Esophagus (tissue), 2 donors: Measurements from ENCODE around the gene CYP2D6. TPM values are rescaled to one million over a fixed set of nuclear protein-coding genes. Genes with fewer than 3 reads are reported as not detected.
"Not testable (repeated sequence)": the region's sequence is repeated elsewhere in the genome, so short reads cannot be mapped to it uniquely, and the experiment has no call there.

Experiments
- H3K27ac ChIP-seq, 2 donors: one replicate each; pipeline ENCODE4 v1.5.1; 2013; ENCODE audit warnings: low read depth in 2 of 2, mild to moderate bottlenecking in 2 of 2, inconsistent platforms in 1 of 2, low read length in 1 of 2, moderate library complexity in 1 of 2
- H3K27me3 ChIP-seq, 2 donors: one replicate each; pipeline ENCODE4 v1.6.1; 2013; ENCODE audit warnings: low read length in 2 of 2, control low read depth in 1 of 2, mild to moderate bottlenecking in 1 of 2; ENCODE audit not compliant: insufficient read depth in 2 of 2, control insufficient read depth in 1 of 2
- H3K36me3 ChIP-seq, 2 donors: one replicate each; pipeline ENCODE4 v1.6.1; 2013; ENCODE audit warnings: low read length in 1 of 2; ENCODE audit not compliant: control insufficient read depth in 2 of 2, insufficient read depth in 2 of 2
- H3K4me1 ChIP-seq, 2 donors: one replicate each; pipeline ENCODE4 v1.6.1; 2013; ENCODE audit warnings: low read length in 1 of 2; ENCODE audit not compliant: control insufficient read depth in 2 of 2, insufficient read depth in 2 of 2
- H3K4me3 ChIP-seq, 2 donors: one replicate each; pipeline ENCODE4 v1.5.1; 2013; ENCODE audit warnings: low read length in 2 of 2, mild to moderate bottlenecking in 2 of 2, low read depth in 1 of 2, moderate library complexity in 1 of 2
- H3K9me3 ChIP-seq, 2 donors: one replicate each; pipeline ENCODE4 v1.6.1; 2013; ENCODE audit warnings: mild to moderate bottlenecking in 2 of 2, low read depth in 1 of 2, low read length in 1 of 2, moderate library complexity in 1 of 2; ENCODE audit not compliant: control insufficient read depth in 2 of 2, insufficient read depth in 1 of 2
- WGBS, 2 donors: extraction: QIAGEN DNeasy Blood & Tissue Kit; methylation state at CpG; one replicate each; pipeline ENCODE4 v1.1.7; 2013; 5-methylcytosine and 5-hydroxymethylcytosine counted together
- polyA plus RNA-seq, 2 donors: library from polyadenylated mRNA; stranded (reverse); fragments of 200-250 nt; gene quantifications; one replicate each; pipeline ENCODE4 v1.2.3, GENCODE V29; 2013
- donor health status: healthy with polysubstance abuse.
- donor health status: Bipolar disorder and iron deficiency.

Gene CYP2D6
- polyA plus RNA-seq, 2 donors: 1.2 to 6.3 TPM

- H3K27me3 ChIP-seq, H3K9me3 ChIP-seq, H3K4me3 ChIP-seq, H3K27ac ChIP-seq, H3K36me3 ChIP-seq, H3K4me1 ChIP-seq: not testable (repeated sequence)
- 92 to 94% methylated on average over 6 of the region's 6 CpGs for WGBS, 2 donors
Measured at GRCh38 chr22:42104332-42104860, 26.2 kb downstream of the CYP2D6 start.

- H3K4me1 ChIP-seq: no peaks in the 10 kb centered on the region
- no peak overlapping the region for H3K27ac ChIP-seq
- H3K36me3 ChIP-seq: no peaks in the 10 kb centered on the region
- 98% methylated on average over 3 of the region's 3 CpGs for WGBS, 2 donors
- H3K9me3 ChIP-seq: peaks cover 0 to 5% of the 10 kb centered on the region in 2 donors
- no peak overlapping the region for H3K4me3 ChIP-seq
- no peaks in the 10 kb centered on the region for H3K27me3 ChIP-seq
Measured at GRCh38 chr22:42101199-42101598, 29.4 kb downstream of the CYP2D6 start.

- no peaks in the 10 kb centered on the region for H3K9me3 ChIP-seq
Measured at GRCh38 chr22:42091455-42091782, 39.2 kb downstream of the CYP2D6 start.

GRCh38 chr22:42090596-42091454 lies 39.8 kb downstream of the CYP2D6 start, which contains the start of gene NDUFA6:
NDUFA6 (minus strand) TSS chr22:42090772; CDS start chr22:42090744, 28 bp downstream.
- Histone ChIP-seq H3K36me3 (no peaks in the 10 kb centered on the region), H3K27ac (peak within 1 kb of the TSS; percentile 98 to 99)
- 0 to 1% methylated on average over 58 to 71 of the region's 71 CpGs for WGBS, 2 donors

More at GRCh38 chr22:42091455-42091782, 39.2 kb downstream of the CYP2D6 start:
- peak overlapping the region; percentile 59 for H3K4me3 ChIP-seq
- 21 to 22% methylated on average over 7 of the region's 7 CpGs for WGBS, 2 donors
- H3K4me1 ChIP-seq: peaks cover 0 to 4% of the 10 kb centered on the region in 2 donors
- no peaks in the 10 kb centered on the region for H3K27me3 ChIP-seq
- no peaks in the 10 kb centered on the region for H3K36me3 ChIP-seq
- H3K27ac ChIP-seq: peak overlapping the region; percentile 88 to 95

GRCh38 chr22:42086051-42086450 lies 44.6 kb downstream of the CYP2D6 start:
- peaks cover 0 to 8% of the 10 kb centered on the region in 2 donors for H3K4me1 ChIP-seq
- 64 to 65% methylated on average over 6 of the region's 6 CpGs for WGBS, 2 donors
- no peak overlapping the region for H3K27ac ChIP-seq
- no peak overlapping the region for H3K4me3 ChIP-seq
- H3K36me3 ChIP-seq: peaks cover 0 to 12% of the 10 kb centered on the region in 2 donors
- no peaks in the 10 kb centered on the region for H3K9me3 ChIP-seq
- H3K27me3 ChIP-seq: no peaks in the 10 kb centered on the region

More at GRCh38 chr22:42090596-42091454, 39.8 kb downstream of the CYP2D6 start, which contains the start of gene NDUFA6:
- Histone ChIP-seq H3K4me3 (peak within 1 kb of the TSS; percentile 68 to 88), H3K27me3 (no peaks in the 10 kb centered on the region), H3K4me1 (peaks cover 0 to 4% of the 10 kb centered on the region in 2 donors), H3K9me3 (no peaks in the 10 kb centered on the region)

- peaks cover 0 to 10% of the 10 kb centered on the region in 2 donors for H3K4me1 ChIP-seq
- 87 to 95% methylated on average over 8 of the region's 8 CpGs for WGBS, 2 donors
- H3K4me3 ChIP-seq: no peak overlapping the region
- H3K27me3 ChIP-seq: no peaks in the 10 kb centered on the region
- peaks cover 0 to 12% of the 10 kb centered on the region in 2 donors for H3K36me3 ChIP-seq
- H3K9me3 ChIP-seq: no peaks in the 10 kb centered on the region
- H3K27ac ChIP-seq: no peak overlapping the region
Measured at GRCh38 chr22:42084874-42085273, 45.7 kb downstream of the CYP2D6 start.

GRCh38 chr22:42083119-42083518 lies 47.5 kb downstream of the CYP2D6 start:
- peaks cover 0 to 7% of the 10 kb centered on the region in 2 donors for H3K4me1 ChIP-seq
- 93% methylated on average over 4 of the region's 4 CpGs for WGBS, 2 donors
- no peaks in the 10 kb centered on the region for H3K9me3 ChIP-seq
- no peak overlapping the region for H3K27ac ChIP-seq
- peaks cover 0 to 12% of the 10 kb centered on the region in 2 donors for H3K36me3 ChIP-seq
- H3K27me3 ChIP-seq: no peaks in the 10 kb centered on the region
- H3K4me3 ChIP-seq: no peak overlapping the region

- WGBS, 2 donors: 1 to 2% methylated on average over 14 of the region's 14 CpGs
- Histone ChIP-seq H3K36me3 (peaks cover 0 to 12% of the 10 kb centered on the region in 2 donors), H3K27ac (peak overlapping the region; percentile 87 to 99), H3K9me3 (no peaks in the 10 kb centered on the region), H3K4me1 (peaks cover 2 to 7% of the 10 kb centered on the region in 2 donors), H3K27me3 (no peaks in the 10 kb centered on the region), H3K4me3 (peak overlapping the region; percentile 76 to 79)
Measured at GRCh38 chr22:42080287-42080686, 50.3 kb downstream of the CYP2D6 start.

GRCh38 chr22:42079319-42080251 lies 51.0 kb downstream of the CYP2D6 start, which contains the start of gene SMDT1:
SMDT1 (plus strand) TSS chr22:42079700; CDS start chr22:42079769, 69 bp downstream.
- peaks cover 0 to 12% of the 10 kb centered on the region in 2 donors for H3K36me3 ChIP-seq
- peak within 1 kb of the TSS; percentile 76 to 79 for H3K4me3 ChIP-seq
- H3K27me3 ChIP-seq: no peaks in the 10 kb centered on the region
- peaks cover 2 to 11% of the 10 kb centered on the region in 2 donors for H3K4me1 ChIP-seq
- no peaks in the 10 kb centered on the region for H3K9me3 ChIP-seq
- 0 to 1% methylated on average over 70 to 71 of the region's 71 CpGs for WGBS, 2 donors
- peak within 1 kb of the TSS; percentile 91 to 99 for H3K27ac ChIP-seq
